Endothelial cell of umbilical vein (primary cell): ENCODE results near the gene PNRC1. TPM values are rescaled to one million over a fixed set of nuclear protein-coding genes. Genes with fewer than 3 reads are reported as not detected.

Source experiments
- BruUV-seq: library from RNA; stranded (reverse); fragments of 400-500 nt; replicated peaks from 2 replicates; lab custom pipeline; 2021; lab: Mats Ljungman, UMichigan
- CTCF ChIA-PET: fragments of 300-600, 350-600 bp; sonication (Branson Sonifier 250); formaldehyde crosslinking; loops from one replicate; lab custom pipeline; 2021; ENCODE audit warnings: antibody characterized with exemption, inconsistent platforms; lab: Charles Lee
- POLR2A ChIA-PET: fragments of 300-600, 350-600 bp; sonication (Branson Sonifier 250); formaldehyde crosslinking; loops from one replicate; lab custom pipeline; 2021; ENCODE audit warnings: antibody characterized with exemption, inconsistent platforms; lab: Charles Lee
- DNase-seq: peaks from one replicate; pipeline ENCODE4 v3.0.0-alpha.2; 2011; ENCODE audit warnings: low read depth, low spot score
- FAIRE-seq: peaks from 2 replicates; lab custom pipeline; 2011; peaks lifted over from hg19 to GRCh38; lab: Jason Lieb, UNC
- H2AFZ ChIP-seq: 2 replicates; pipeline ENCODE4 v1.6.0; 2012; ENCODE audit warnings: low read depth, low read length, control low read depth, inconsistent platforms
- H3K27ac ChIP-seq: 2 replicates; pipeline ENCODE4 v1.5.1; 2011; ENCODE audit warnings: low read depth, mild to moderate bottlenecking, control low read depth, low read length, moderate library complexity; ENCODE audit not compliant: insufficient read depth
- H3K27me3 ChIP-seq, 2 experiments: 2 replicates each; pipeline versions ENCODE4 v1.6.0 to v1.6.1; 2011; ENCODE audit warnings: low read length in 2 of 2, mixed read lengths in 1 of 2; ENCODE audit not compliant: control insufficient read depth in 2 of 2, insufficient read depth in 2 of 2
- H3K36me3 ChIP-seq, 2 experiments: 2 replicates in 1 of 2; 3 replicates in 1 of 2; pipeline ENCODE4 v1.5.1; 2011; ENCODE audit warnings: low read length in 2 of 2, mild to moderate bottlenecking in 1 of 2, moderate library complexity in 1 of 2; ENCODE audit not compliant: control insufficient read depth in 2 of 2, insufficient read depth in 2 of 2; ENCODE audit errors: extremely low read depth in 1 of 2
- H3K4me1 ChIP-seq: 3 replicates; pipeline ENCODE4 v1.5.1; 2011; ENCODE audit warnings: mild to moderate bottlenecking, low read length; ENCODE audit not compliant: control insufficient read depth, insufficient read depth; ENCODE audit errors: extremely low read depth
- H3K4me2 ChIP-seq: 2 replicates; pipeline ENCODE4 v1.6.1; 2011; ENCODE audit warnings: low read length, control low read depth, mixed read lengths; ENCODE audit not compliant: insufficient read depth
- H3K4me3 ChIP-seq, 3 experiments: fragments of 200-600 bp in 1 of 3; sonication (generic), shearing (Covaris generic) in 1 of 3; replicated peaks in 1 of 3; 2 replicates each; pipeline ENCODE4 v1.5.1; 2011 to 2016; ENCODE audit warnings: control low read depth in 3 of 3, low read length in 3 of 3, mild to moderate bottlenecking in 2 of 3, inconsistent platforms in 1 of 3, low read depth in 1 of 3, moderate library complexity in 1 of 3; ENCODE audit not compliant: insufficient read depth in 1 of 3
- H3K79me2 ChIP-seq: 2 replicates; pipeline ENCODE4 v1.6.0; 2012; ENCODE audit warnings: low read length, inconsistent platforms; ENCODE audit not compliant: control insufficient read depth, insufficient read depth
- H3K9ac ChIP-seq: replicated peaks from 2 replicates; pipeline ENCODE3; 2011; ENCODE audit warnings: low read length, control low read depth; ENCODE audit not compliant: insufficient read depth; ENCODE audit errors: extremely low read depth
- H3K9me1 ChIP-seq: replicated peaks from 3 replicates; pipeline ENCODE4 v1.6.0; 2011; ENCODE audit warnings: mild to moderate bottlenecking, low read length; ENCODE audit not compliant: control insufficient read depth, insufficient read depth; ENCODE audit errors: extremely low read depth
- H3K9me3 ChIP-seq: replicated peaks from 2 replicates; pipeline ENCODE4 v1.5.1; 2012; ENCODE audit warnings: low read length, inconsistent platforms; ENCODE audit not compliant: control insufficient read depth, insufficient read depth
- H4K20me1 ChIP-seq: replicated peaks from 2 replicates; pipeline ENCODE3; 2011; ENCODE audit warnings: mild to moderate bottlenecking, low read length; ENCODE audit not compliant: control insufficient read depth, insufficient read depth; ENCODE audit errors: extremely low read depth
- CTCF ChIP-seq, 2 donors: IDR thresholded peaks; 1 replicate in 1 of 2; 2 replicates in 1 of 2; pipeline ENCODE4 v1.5.1; 2011; ENCODE audit warnings: low read length in 2 of 2, mild to moderate bottlenecking in 2 of 2, moderate library complexity in 2 of 2, control low read depth in 1 of 2, inconsistent platforms in 1 of 2, low read depth in 1 of 2; ENCODE audit not compliant: insufficient read depth in 1 of 2; ENCODE audit errors: extremely low read depth in 1 of 2
- EZH2 ChIP-seq: IDR thresholded peaks from 2 replicates; pipeline ENCODE4 v1.6.1; 2012; ENCODE audit warnings: borderline replicate concordance, low read depth, mild to moderate bottlenecking, moderate library complexity, low read length, inconsistent platforms; ENCODE audit not compliant: severe bottlenecking
- FOS ChIP-seq: IDR thresholded peaks from 2 replicates; pipeline ENCODE4 v1.6.1; 2011; ENCODE audit warnings: mild to moderate bottlenecking, low read length, moderate library complexity, borderline replicate concordance; ENCODE audit not compliant: insufficient read depth
- GATA2 ChIP-seq: IDR thresholded peaks from 2 replicates; pipeline ENCODE4 v1.7.0; 2011; ENCODE audit warnings: low read depth, mild to moderate bottlenecking, moderate library complexity, mixed read lengths, low read length; ENCODE audit not compliant: insufficient read length, insufficient read depth
- JUN ChIP-seq: IDR thresholded peaks from 2 replicates; pipeline ENCODE4 v1.6.1; 2011; ENCODE audit warnings: borderline replicate concordance, low read depth; ENCODE audit not compliant: insufficient read length, insufficient read depth
- MYC ChIP-seq: IDR thresholded peaks from one replicate; pipeline ENCODE4 v1.6.1; 2011; ENCODE audit warnings: mild to moderate bottlenecking, low read depth, low read length
- POLR2A ChIP-seq: IDR thresholded peaks from 2 replicates; pipeline ENCODE4 v1.6.1; 2012; ENCODE audit warnings: low read depth, mild to moderate bottlenecking, control low read depth, low read length
- POLR2AphosphoS5 ChIP-seq: IDR thresholded peaks from 2 replicates; pipeline ENCODE4 v1.6.1; 2012; ENCODE audit warnings: low read depth, mild to moderate bottlenecking, control low read depth, low read length, moderate library complexity; ENCODE audit not compliant: insufficient read depth
- dilution Hi-C: fragments of 300-500 bp; cut with MboI; formaldehyde crosslinking; loops from one replicate; pipeline ENCODE4 v1.15.0; 2019; ENCODE audit warnings: low sequenced_read_pairs; ENCODE audit not compliant: extremely low pct_ligation_motif_present
- intact Hi-C: fragments of 100-400 bp; cut with micrococcal nuclease; formaldehyde crosslinking; loops from one replicate; pipeline ENCODE4 v1.10.0; 2022
- polyA plus RNA-seq, 4 experiments: library from polyadenylated mRNA; depleted of rRNA in 3 of 4; stranded (reverse) in 3 of 4; unstranded in 1 of 4; fragments of >200 nt; gene quantifications; 2 replicates each; pipeline versions ENCODE4 v1.2.1 to v1.2.3, GENCODE V29; 2011 to 2012; ENCODE audit warnings: missing spikeins in 1 of 4
- total RNA-seq: library from RNA; stranded (reverse); gene quantifications from 2 replicates; pipeline ENCODE4 v1.2.3, GENCODE V29; 2021
- TF ChIP-seq, protein P1 (sequence below): IDR thresholded peaks from 2 replicates; pipeline ENCODE4 v1.6.1; 2011; ENCODE audit not compliant: insufficient read depth, insufficient read length

PNRC1 gene
- total and polyA plus RNA-seq, 2 donors (not counting 3 experiments of a cell fraction or from before 2014, with no cell fraction given), result 9.6 to 87.9 TPM

GRCh38 chr6:89059227-89059626, 21.3 kb upstream of the PNRC1 start:
- Histone ChIP-seq H3K79me2 (no peaks in the 10 kb centered on the region), H4K20me1 (no peaks in the 10 kb centered on the region), H3K4me1 (no peaks in the 10 kb centered on the region), H3K4me2 (no peak overlapping the region), H3K27ac (no peak overlapping the region), H2AFZ (no peak overlapping the region), H3K9me1 (no peaks in the 10 kb centered on the region), H3K9ac (no peak overlapping the region), H3K36me3 (no peaks in the 10 kb centered on the region), H3K27me3 (no peaks in the 10 kb centered on the region), H3K9me3 (no peaks in the 10 kb centered on the region), H3K4me3 (no peak overlapping the region)
- FAIRE-seq (no peak), DNase-seq (no peak)
- intact Hi-C loops (no loop called here), dilution Hi-C loops (no loop called here)
- CTCF ChIA-PET, result no interaction called here
- TF ChIP-seq CTCF (IDR thresholded peaks at IDR 0.05; ENCODE audit: extremely low read depth in 1 of 2, insufficient read depth in 1 of 2, low read depth in 1 of 2, low read length in 2 of 2) (no peak), POLR2A (no peak), MYC (no peak), EZH2 (no peak), FOS (no peak), GATA2 (no peak), JUN (no peak), POLR2AphosphoS5 (no peak)
- TF ChIP-seq, protein P1, sequence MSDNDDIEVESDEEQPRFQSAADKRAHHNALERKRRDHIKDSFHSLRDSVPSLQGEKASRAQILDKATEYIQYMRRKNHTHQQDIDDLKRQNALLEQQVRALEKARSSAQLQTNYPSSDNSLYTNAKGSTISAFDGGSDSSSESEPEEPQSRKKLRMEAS, result no peak
- BruUV-seq, result no TSS peak
- POLR2A ChIA-PET, result no interaction called here
